ENCODE data around the gene TOPORS. TPM values are rescaled to one million over a fixed set of nuclear protein-coding genes. Genes with fewer than 3 reads are reported as not detected.

TOPORS gene
- total RNA-seq = 16.1 and 16.7 TPM in 2 replicates

GRCh38 chr9:32552172-32552872, at the start of gene TOPORS, which contains the start of gene SMIM27:
TSS of gene TOPORS (minus strand) at chr9:32552586. CDS start at chr9:32552436, 150 bp downstream.
TSS of gene SMIM27 (plus strand) at chr9:32552327. CDS start at chr9:32552435, 108 bp downstream.

GRCh38 chr9:32572900-32573523, 20.6 kb upstream of the TOPORS start, which contains the start of gene NDUFB6:
TSS of gene NDUFB6 (minus strand) at chr9:32573159. CDS start at chr9:32573060, 99 bp downstream.

GRCh38 chr9:32526041-32526706, 26.2 kb downstream of the TOPORS start, which contains the start of gene RIGI:
TSS of gene RIGI (minus strand) at chr9:32526196. CDS start at chr9:32526166, 30 bp downstream.

Other genes with a start within 250 kb of the TOPORS start
- gene ACO1, start 167.9 kb downstream of the TOPORS start, total RNA-seq = 74.1 and 75.0 TPM in 2 replicates
- 4.9 and 5.4 TPM in 2 replicates for gene RIGI, start 26.4 kb downstream of the TOPORS start, total RNA-seq
- 2.6 and 7.3 TPM in 2 replicates for gene SMIM27, start 259 bp downstream of the TOPORS start, total RNA-seq
- 26.3 and 45.6 TPM in 2 replicates for gene NDUFB6, start 20.6 kb upstream of the TOPORS start, total RNA-seq
- not detected in 2 replicates for gene TAF1L, start 83.1 kb upstream of the TOPORS start, total RNA-seq
- gene TMEM215, start 231.0 kb upstream of the TOPORS start, total RNA-seq = not detected in 2 replicates

Data from cardiac ventricle fibroblast (primary cell).